ENCODE results near the gene BMPER. TPM values are rescaled to one million over a fixed set of nuclear protein-coding genes. Genes with fewer than 3 reads are reported as not detected.

The BMPER gene
- total and polyA plus RNA-seq, 2 experiments from 2014 or later = 4.5 to 6.3 TPM

- no peaks in the 10 kb centered on the region for H3K79me2 ChIP-seq
- H2AFZ ChIP-seq = no peak overlapping the region
- H3K4me1 ChIP-seq (ENCODE audit: insufficient read depth) = no peaks in the 10 kb centered on the region
- H4K20me1 ChIP-seq (ENCODE audit: insufficient read depth, poor library complexity, severe bottlenecking) = no peaks in the 10 kb centered on the region
- no peak overlapping the region for H3K4me2 ChIP-seq
- no peaks in the 10 kb centered on the region for H3K9me2 ChIP-seq (replicated peaks; ENCODE audit: insufficient read depth)
- H3K9me3 ChIP-seq (ENCODE audit: low read depth) = no peaks in the 10 kb centered on the region
- peak; percentile 89 for DNase-seq (ENCODE audit: low spot score)
- TF ChIP-seq EZH2phosphoT487 (IDR thresholded peaks at IDR 0.05; ENCODE audit: low read depth, severe bottlenecking, unreplicated experiment) (no peak), CTCF (IDR thresholded peaks at IDR 0.05; ENCODE audit: poor library complexity) (peak; percentile 81)
- no peak overlapping the region for H3K27ac ChIP-seq
- H3K36me3 ChIP-seq (replicated peaks; ENCODE audit: insufficient read depth, low read depth) = no peaks in the 10 kb centered on the region
- peaks cover 15% of the 10 kb centered on the region for H3K27me3 ChIP-seq
- WGBS (ENCODE audit: low lambda C conversion rate, missing lambda C conversion rate) = 24% methylated on average over 17 of the region's 17 CpGs
- no peak overlapping the region for H3K4me3 ChIP-seq
Observed at GRCh38 chr7:33895025-33895804, 10.1 kb upstream of the BMPER start.

GRCh38 chr7:33900501-33900900 lies 4.8 kb upstream of the BMPER start:
- H2AFZ ChIP-seq = no peak overlapping the region
- peaks cover 50% of the 10 kb centered on the region for H3K27me3 ChIP-seq
- no peaks in the 10 kb centered on the region for H3K4me1 ChIP-seq (ENCODE audit: insufficient read depth)
- no peak overlapping the region for H3K4me3 ChIP-seq
- H3K79me2 ChIP-seq = no peaks in the 10 kb centered on the region
- H4K20me1 ChIP-seq (ENCODE audit: insufficient read depth, poor library complexity, severe bottlenecking) = no peaks in the 10 kb centered on the region
- H3K27ac ChIP-seq = no peak overlapping the region
- H3K9me2 ChIP-seq (replicated peaks; ENCODE audit: insufficient read depth) = no peaks in the 10 kb centered on the region
- no peak overlapping the region for H3K4me2 ChIP-seq
- H3K9me3 ChIP-seq (ENCODE audit: low read depth) = no peaks in the 10 kb centered on the region
- DNase-seq (ENCODE audit: low spot score) = no peak
- no peaks in the 10 kb centered on the region for H3K36me3 ChIP-seq (replicated peaks; ENCODE audit: insufficient read depth, low read depth)
- no peak for TF ChIP-seq EZH2 (IDR thresholded peaks at IDR 0.05; ENCODE audit: borderline replicate concordance)
- TF ChIP-seq CTCF (IDR thresholded peaks at IDR 0.05; ENCODE audit: poor library complexity) = no peak
- no peak for TF ChIP-seq EZH2phosphoT487 (IDR thresholded peaks at IDR 0.05; ENCODE audit: low read depth, severe bottlenecking, unreplicated experiment)

DNA sequence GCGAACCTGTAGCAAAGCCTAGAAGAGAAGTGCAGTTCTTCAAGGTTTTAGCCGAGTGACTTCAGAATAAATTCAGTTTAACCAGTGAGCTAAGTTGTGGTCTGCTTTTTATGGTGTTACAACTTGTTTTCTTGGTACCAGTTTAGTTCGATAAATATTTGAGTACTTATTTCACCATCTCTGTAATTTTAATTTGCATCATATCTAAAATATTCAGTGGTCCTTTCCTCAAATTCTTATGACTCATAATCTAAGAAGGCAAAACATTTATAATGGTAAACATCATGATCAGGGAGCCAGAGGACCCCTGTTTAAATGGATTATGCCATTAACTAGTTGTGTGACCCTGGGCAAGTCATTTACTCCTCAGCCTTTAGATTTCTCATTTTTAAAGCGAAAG lies 4.1 kb upstream of the BMPER start:
- DNase-seq (ENCODE audit: low spot score) = no peak

More for the DNA sequence above, 4.1 kb upstream of the BMPER start:
- TF ChIP-seq EZH2phosphoT487 (IDR thresholded peaks at IDR 0.05; ENCODE audit: low read depth, severe bottlenecking, unreplicated experiment) (no peak), EZH2 (IDR thresholded peaks at IDR 0.05; ENCODE audit: borderline replicate concordance) (no peak), CTCF (IDR thresholded peaks at IDR 0.05; ENCODE audit: poor library complexity) (no peak)
- no peaks in the 10 kb centered on the region for H3K4me1 ChIP-seq (ENCODE audit: insufficient read depth)
- no peak overlapping the region for H3K4me2 ChIP-seq
- H3K36me3 ChIP-seq (replicated peaks; ENCODE audit: insufficient read depth, low read depth) = no peaks in the 10 kb centered on the region
- no peak overlapping the region for H3K27ac ChIP-seq
- H2AFZ ChIP-seq = no peak overlapping the region
- H3K79me2 ChIP-seq = no peaks in the 10 kb centered on the region
- no peaks in the 10 kb centered on the region for H3K9me3 ChIP-seq (ENCODE audit: low read depth)
- peaks cover 57% of the 10 kb centered on the region for H3K27me3 ChIP-seq
- H3K4me3 ChIP-seq = no peak overlapping the region
- no peaks in the 10 kb centered on the region for H4K20me1 ChIP-seq (ENCODE audit: insufficient read depth, poor library complexity, severe bottlenecking)
- WGBS (ENCODE audit: low lambda C conversion rate, missing lambda C conversion rate) = 94% methylated on average over 4 of the region's 4 CpGs
- H3K9me2 ChIP-seq (replicated peaks; ENCODE audit: insufficient read depth) = no peaks in the 10 kb centered on the region
